Fibroblast of peridontal ligament (primary cell): Measurements from ENCODE around the gene SMC1B.
"Not testable (repeated sequence)": the region's sequence is repeated elsewhere in the genome, so short reads cannot be mapped to it uniquely, and the experiment has no call there.

Experiments
- DNase-seq: peaks from one replicate; pipeline ENCODE4 v3.0.0-alpha.2; 2010; ENCODE audit errors: extremely low read depth

Gene SMC1B

GRCh38 chr22:45343143-45343542 lies 70.3 kb downstream of the SMC1B start:
- DNase-seq = no peak

GRCh38 chr22:45341498-45341897 lies 71.9 kb downstream of the SMC1B start:
- no peak for DNase-seq

- no peak for DNase-seq
Measured at GRCh38 chr22:45340323-45340722, 73.1 kb downstream of the SMC1B start.

GRCh38 chr22:45338795-45339194 lies 74.6 kb downstream of the SMC1B start:
- no peak for DNase-seq

GRCh38 chr22:45337536-45337935 lies 75.9 kb downstream of the SMC1B start:
- no peak for DNase-seq

- no peak for DNase-seq
Measured at GRCh38 chr22:45336971-45337431, 76.4 kb downstream of the SMC1B start.

- no peak for DNase-seq
Measured at GRCh38 chr22:45335854-45336522, 77.4 kb downstream of the SMC1B start.

- no peak for DNase-seq
Measured at GRCh38 chr22:45335021-45335818, 78.2 kb downstream of the SMC1B start.

- DNase-seq = no peak
Measured at GRCh38 chr22:45334528-45334927, 78.9 kb downstream of the SMC1B start.

GRCh38 chr22:45334068-45334467 lies 79.3 kb downstream of the SMC1B start:
- no peak for DNase-seq

GRCh38 chr22:45332001-45332400 lies 81.4 kb downstream of the SMC1B start:
- DNase-seq = no peak

- no peak for DNase-seq
Measured at GRCh38 chr22:45331486-45331885, 81.9 kb downstream of the SMC1B start.

- DNase-seq = no peak
Measured at GRCh38 chr22:45330548-45330947, 82.9 kb downstream of the SMC1B start.

- no peak for DNase-seq
Measured at GRCh38 chr22:45329530-45329936, 83.9 kb downstream of the SMC1B start.

GRCh38 chr22:45328822-45329529 lies 84.4 kb downstream of the SMC1B start:
- DNase-seq = no peak

- not testable (repeated sequence) for DNase-seq
Measured at GRCh38 chr22:45328261-45328660, 85.1 kb downstream of the SMC1B start.

GRCh38 chr22:45324311-45324711 lies 89.1 kb downstream of the SMC1B start:
- no peak for DNase-seq

GRCh38 chr22:45323695-45324094 lies 89.7 kb downstream of the SMC1B start:
- DNase-seq = no peak

GRCh38 chr22:45322873-45323525 lies 90.4 kb downstream of the SMC1B start:
- DNase-seq = no peak

- no peak for DNase-seq
Measured at GRCh38 chr22:45321827-45322226, 91.6 kb downstream of the SMC1B start.

GRCh38 chr22:45320357-45320976 lies 92.9 kb downstream of the SMC1B start:
- DNase-seq = peak; percentile 94

GRCh38 chr22:45319324-45319685 lies 94.1 kb downstream of the SMC1B start:
- DNase-seq = peak; percentile 81
